ENCODE data around the gene TSPEAR. TPM values are rescaled to one million over a fixed set of nuclear protein-coding genes. Genes with fewer than 3 reads are reported as not detected.
A peak's percentile ranks its signal among the peaks of the same experiment; 100 is the strongest.

TSPEAR gene
- total and polyA plus RNA-seq, 2 of the 13 experiments (the other 11 are each of a cell fraction or from before 2014, with no cell fraction given) = 0.07 to 0.32 TPM

DNA sequence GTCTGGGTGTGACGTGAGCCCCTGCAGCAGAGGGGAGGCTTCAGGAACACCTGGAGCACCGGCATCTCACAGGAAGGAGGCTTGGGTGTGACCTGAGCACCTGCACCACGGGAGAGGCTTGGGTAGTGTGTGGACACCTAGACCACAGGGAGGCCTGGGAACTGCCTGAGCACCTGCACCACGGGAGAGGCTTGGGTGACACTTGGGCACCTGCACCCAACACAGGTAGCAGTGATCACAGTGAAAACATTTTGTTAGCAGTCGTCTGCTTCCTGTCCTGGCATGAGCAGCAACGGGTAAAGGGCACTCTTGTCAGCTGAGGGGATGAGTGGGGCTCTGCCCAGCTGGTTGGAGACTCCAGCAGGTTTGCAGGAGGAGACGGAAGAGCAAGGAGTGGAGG lies 233.7 kb downstream of the TSPEAR start:
- H3K36me3 ChIP-seq (replicated peaks in 1 of 2; ENCODE audit: control insufficient read depth in 1 of 2, insufficient read depth in 2 of 2, low read length in 2 of 2) = no peaks in the 10 kb centered on the region
- no peaks in the 10 kb centered on the region for H3K79me2 ChIP-seq (ENCODE audit: insufficient read depth, low read length)
- ChIA-PET POLR2A (interaction anchor here (0.9 to 1.3 kb wide), 2 partner anchors 20 to 23 kb away, joined by 3 read pairs; no protein-coding TSS in a partner anchor), CTCF (ENCODE audit: low intra/inter-chr PET ratio, low total read pairs) (no interaction called here)
- no peak for DNase-seq (ENCODE audit: low spot score)
- H2AFZ ChIP-seq (ENCODE audit: low read length) = no peak overlapping the region
- FAIRE-seq = no peak
- no peak overlapping the region for H3K4me2 ChIP-seq (ENCODE audit: low read depth, low read length)
- no peaks in the 10 kb centered on the region for H3K9me3 ChIP-seq (ENCODE audit: low read length)
- no peaks in the 10 kb centered on the region for H3K27me3 ChIP-seq (ENCODE audit: control insufficient read depth in 1 of 2, insufficient read depth in 2 of 2, low read length in 2 of 2)
- no peak overlapping the region for H3K9ac ChIP-seq (ENCODE audit: insufficient read depth, low read depth, low read length)
- ATAC-seq = no peak
- BruUV-seq (replicated peaks) = no TSS peak
- peaks cover 41% of the 10 kb centered on the region for H3K4me1 ChIP-seq (ENCODE audit: insufficient read depth, low read length)
- H3K27ac ChIP-seq (ENCODE audit: extremely low read length, insufficient read depth, low read length) = no peak overlapping the region
- H3K4me3 ChIP-seq (replicated peaks in 1 of 3; ENCODE audit: insufficient read depth in 1 of 3, low read depth in 2 of 3, low read length in 3 of 3) = no peak overlapping the region
- in situ Hi-C loops (cut with HindIII; ENCODE audit: extremely low pct_ligation_motif_present, low pct_unique_long_range_greater_than_20kb) (no loop called here), intact Hi-C loops (cut with micrococcal nuclease; ENCODE audit: unreplicated experiment) (no loop called here)
- no peak for TF ChIP-seq PHF5A (CRISPR knock-in tag; IDR thresholded peaks at IDR 0.05; ENCODE audit: low read depth, unreplicated experiment)
- TF ChIP-seq ZNF263 (CRISPR knock-in tag; IDR thresholded peaks at IDR 0.05) = 0 out of 2 replicates have a peak, but pooled peaks have one; percentile 25
- 85% methylated on average over 6 of the region's 7 CpGs for WGBS (ENCODE audit: low lambda C conversion rate)
- no peaks in the 10 kb centered on the region for H4K20me1 ChIP-seq (ENCODE audit: insufficient read depth, low read length)

- CTCF ChIA-PET (ENCODE audit: low intra/inter-chr PET ratio, low total read pairs) = no interaction called here
- POLR2A ChIA-PET = interaction anchor here (1.3 kb wide), 1 partner anchor 19 kb away, joined by 3 read pairs; no protein-coding TSS in a partner anchor
- Histone ChIP-seq H2AFZ (ENCODE audit: low read length) (no peak overlapping the region), H3K4me1 (ENCODE audit: insufficient read depth, low read length) (peaks cover 36% of the 10 kb centered on the region), H3K4me3 (replicated peaks in 1 of 3; ENCODE audit: insufficient read depth in 1 of 3, low read depth in 2 of 3, low read length in 3 of 3) (no peak overlapping the region), H3K36me3 (replicated peaks in 1 of 2; ENCODE audit: control insufficient read depth in 1 of 2, insufficient read depth in 2 of 2, low read length in 2 of 2) (no peaks in the 10 kb centered on the region), H3K27me3 (ENCODE audit: control insufficient read depth in 1 of 2, insufficient read depth in 2 of 2, low read length in 2 of 2) (no peaks in the 10 kb centered on the region), H3K9me3 (ENCODE audit: low read length) (no peaks in the 10 kb centered on the region), H3K4me2 (ENCODE audit: low read depth, low read length) (no peak overlapping the region), H3K79me2 (ENCODE audit: insufficient read depth, low read length) (no peaks in the 10 kb centered on the region), H3K9ac (ENCODE audit: insufficient read depth, low read depth, low read length) (no peak overlapping the region), H3K27ac (ENCODE audit: extremely low read length, insufficient read depth, low read length) (no peak overlapping the region), H4K20me1 (ENCODE audit: insufficient read depth, low read length) (no peaks in the 10 kb centered on the region)
- ATAC-seq (no peak), DNase-seq (ENCODE audit: low spot score) (no peak), FAIRE-seq (no peak)
- no peak for TF ChIP-seq ZNF407 (CRISPR knock-in tag; IDR thresholded peaks at IDR 0.05; ENCODE audit: not compliant biosample characterization)
- no peak for TF ChIP-seq ZNF747 (CRISPR knock-in tag; IDR thresholded peaks at IDR 0.05; ENCODE audit: borderline replicate concordance)
- TF ChIP-seq ZNF326 (CRISPR knock-in tag; IDR thresholded peaks at IDR 0.05; ENCODE audit: borderline replicate concordance) = no peak
- TF ChIP-seq, protein P1, sequence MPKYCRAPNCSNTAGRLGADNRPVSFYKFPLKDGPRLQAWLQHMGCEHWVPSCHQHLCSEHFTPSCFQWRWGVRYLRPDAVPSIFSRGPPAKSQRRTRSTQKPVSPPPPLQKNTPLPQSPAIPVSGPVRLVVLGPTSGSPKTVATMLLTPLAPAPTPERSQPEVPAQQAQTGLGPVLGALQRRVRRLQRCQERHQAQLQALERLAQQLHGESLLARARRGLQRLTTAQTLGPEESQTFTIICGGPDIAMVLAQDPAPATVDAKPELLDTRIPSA (CRISPR knock-in tag; IDR thresholded peaks at IDR 0.05; ENCODE audit: borderline replicate concordance) = no peak
- no peak for TF ChIP-seq HDAC6 (IDR thresholded peaks at IDR 0.05; ENCODE audit: low read depth, low read length)
- in situ Hi-C loops (cut with HindIII; ENCODE audit: extremely low pct_ligation_motif_present, low pct_unique_long_range_greater_than_20kb) (no loop called here), intact Hi-C loops (cut with micrococcal nuclease; ENCODE audit: unreplicated experiment) (no loop called here)
- no TSS peak for BruUV-seq (replicated peaks)
- 86% methylated on average over 7 of the region's 8 CpGs for WGBS (ENCODE audit: low lambda C conversion rate)
These were observed 234.2 kb downstream of the TSPEAR start for GRCh38 chr21:44477131-44477530.
